SH-SY5Y (cell line): ENCODE data around the gene CACHD1.

Experiments used
- GATA2 ChIP-seq: IDR thresholded peaks from 2 replicates; pipeline ENCODE4 v1.6.1; 2011; ENCODE audit warnings: mild to moderate bottlenecking, low read depth, low read length
- GATA3 ChIP-seq: IDR thresholded peaks from 2 replicates; pipeline ENCODE4 v1.6.1; 2011; ENCODE audit warnings: low read depth, mild to moderate bottlenecking, low read length, moderate library complexity

CACHD1 gene

GRCh38 chr1:64497088-64497883, 27.4 kb downstream of the CACHD1 start:
- TF ChIP-seq GATA2: no peak
- no peak for TF ChIP-seq GATA3

DNA sequence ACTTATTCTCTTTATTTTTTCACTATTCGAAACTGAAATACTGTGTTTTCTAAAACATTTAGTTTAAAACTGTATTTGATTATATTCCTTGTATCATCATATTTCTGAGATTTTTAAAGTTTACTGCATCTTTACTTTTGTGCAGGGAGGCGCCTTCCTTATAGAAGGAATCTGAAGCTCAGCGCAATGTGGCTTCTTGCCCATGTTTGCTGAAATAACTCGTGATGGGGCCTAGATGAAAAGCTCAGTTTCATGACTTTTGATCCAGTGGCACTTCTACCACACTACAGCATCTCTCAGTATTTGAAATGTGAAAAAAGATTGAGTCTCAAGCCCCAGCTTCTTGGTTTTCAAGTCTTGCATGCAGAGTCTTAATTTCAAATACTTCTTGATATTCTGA, 28.4 kb downstream of the CACHD1 start:
- TF ChIP-seq GATA2: no peak
- TF ChIP-seq GATA3: no peak

DNA sequence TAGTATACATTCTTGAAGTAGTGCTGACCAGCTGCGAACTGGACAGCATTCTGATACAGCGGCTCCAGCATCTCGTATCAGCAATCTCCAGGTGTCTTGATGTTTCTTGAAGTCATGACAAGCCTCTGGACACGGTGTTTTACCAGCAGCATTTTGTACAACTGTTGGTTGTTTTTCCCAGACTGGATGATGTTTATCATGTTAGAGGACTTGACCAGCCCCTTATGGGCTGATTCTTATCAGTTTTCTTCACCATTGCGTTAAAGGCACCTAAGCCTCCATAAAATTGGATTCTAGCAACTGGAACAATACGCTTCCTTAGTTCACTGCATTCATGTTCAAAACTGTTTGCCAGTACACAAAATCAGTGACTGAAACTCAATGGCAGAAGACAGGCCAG, 29.1 kb downstream of the CACHD1 start:
- TF ChIP-seq GATA2 (no peak), GATA3 (no peak)

- TF ChIP-seq GATA3 (no peak), GATA2 (no peak)
Observed at GRCh38 chr1:64499966-64500365, 30.0 kb downstream of the CACHD1 start.

- no peak for TF ChIP-seq GATA3
- no peak for TF ChIP-seq GATA2
Observed at GRCh38 chr1:64502083-64502482, 32.2 kb downstream of the CACHD1 start.

DNA sequence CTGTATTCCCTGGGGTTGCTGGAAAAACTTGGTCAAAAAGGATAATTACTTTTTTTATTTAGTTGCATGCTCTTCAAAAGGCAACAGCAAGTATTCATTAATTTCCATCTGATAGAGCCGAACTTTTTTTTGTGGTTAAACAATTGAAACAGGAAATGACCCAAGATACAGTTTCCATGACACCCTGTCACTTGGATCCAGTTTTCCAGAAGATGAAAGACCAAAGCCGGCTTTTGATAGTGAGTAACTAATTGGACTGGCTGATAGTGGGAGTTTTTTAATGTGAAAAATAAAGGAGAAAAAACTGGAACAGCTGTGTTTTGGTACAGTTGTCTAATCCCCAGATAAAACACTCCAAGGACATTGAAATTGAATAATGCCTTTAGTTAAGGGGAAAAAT, 33.0 kb downstream of the CACHD1 start:
- TF ChIP-seq GATA3: no peak
- TF ChIP-seq GATA2: no peak

- TF ChIP-seq GATA2 (no peak), GATA3 (no peak)
Observed at GRCh38 chr1:64505232-64505943, 35.5 kb downstream of the CACHD1 start.

GRCh38 chr1:64505944-64506655, 36.2 kb downstream of the CACHD1 start:
- no peak for TF ChIP-seq GATA2
- no peak for TF ChIP-seq GATA3

GRCh38 chr1:64508629-64509028, 38.7 kb downstream of the CACHD1 start:
- TF ChIP-seq GATA3 (no peak), GATA2 (no peak)

DNA sequence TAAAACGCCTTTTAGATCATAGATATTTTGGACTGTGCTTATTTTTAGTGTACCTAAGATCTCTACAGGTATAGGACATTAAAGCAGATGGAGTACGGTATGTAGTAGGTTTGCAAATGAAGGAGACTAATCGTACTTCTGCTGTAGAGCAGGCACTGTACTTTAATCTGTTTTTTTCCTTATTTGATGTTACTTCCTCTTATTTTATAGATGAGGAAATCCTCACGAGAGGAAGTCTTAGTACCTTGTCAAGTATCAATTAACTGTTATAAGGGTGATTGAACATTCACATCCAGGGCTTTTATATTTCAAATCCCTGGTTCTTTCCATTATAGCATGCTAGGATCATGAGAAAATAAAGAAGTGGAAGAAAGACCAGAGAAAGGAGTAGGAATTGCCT, 41.1 kb downstream of the CACHD1 start:
- TF ChIP-seq GATA2: no peak
- TF ChIP-seq GATA3: no peak

- no peak for TF ChIP-seq GATA3
- TF ChIP-seq GATA2: no peak
Observed at GRCh38 chr1:64513545-64513944, 43.6 kb downstream of the CACHD1 start.

GRCh38 chr1:64514197-64514765, 44.4 kb downstream of the CACHD1 start:
- no peak for TF ChIP-seq GATA2
- no peak for TF ChIP-seq GATA3

DNA sequence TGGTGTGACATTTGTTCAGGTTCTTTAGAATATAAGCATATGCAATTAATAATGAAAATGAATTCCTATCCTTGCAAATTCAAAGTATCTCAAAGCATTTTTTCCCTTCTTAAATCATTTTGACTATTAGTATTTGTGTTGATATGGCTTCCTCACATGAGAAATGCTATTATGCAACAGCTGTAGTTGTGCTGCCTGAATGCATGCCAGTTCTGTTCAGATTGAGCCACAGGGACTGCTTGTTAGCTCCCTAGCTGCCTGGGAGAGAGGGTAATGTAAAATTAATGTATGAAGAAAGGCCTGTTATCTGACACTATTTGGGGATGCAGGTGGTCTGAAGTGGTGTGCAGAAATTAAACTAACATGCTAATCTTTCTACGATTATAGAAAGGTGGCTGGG, 45.5 kb downstream of the CACHD1 start:
- no peak for TF ChIP-seq GATA2

GRCh38 chr1:64516301-64516700, 46.4 kb downstream of the CACHD1 start:
- TF ChIP-seq GATA3: no peak
- no peak for TF ChIP-seq GATA2
